ENCODE measurements around the gene UBE2L3. TPM values are rescaled to one million over a fixed set of nuclear protein-coding genes. Genes with fewer than 3 reads are reported as not detected.

UBE2L3 gene
- total RNA-seq, 1 donor from 2014 or later: 28.7 TPM

- DNase-seq (ENCODE audit: low read depth, low spot score): no peak
Observed at GRCh38 chr22:21669026-21669425, 101.5 kb downstream of the UBE2L3 start.

GRCh38 chr22:21672107-21672629 is 104.7 kb downstream of the UBE2L3 start:
- DNase-seq (ENCODE audit: low read depth, low spot score): no peak

Other genes starting within 250 kb of the UBE2L3 start
- under 0.01 and 0.04 TPM in 2 replicates for gene RIMBP3B, start 184.0 kb upstream of the UBE2L3 start, total RNA-seq
- gene HIC2, start 150.3 kb upstream of the UBE2L3 start, total RNA-seq: 2.4 and 2.7 TPM in 2 replicates
- 0.56 and 0.92 TPM in 2 replicates for gene TMEM191C, start 100.3 kb upstream of the UBE2L3 start, total RNA-seq
- gene RIMBP3C, start 16.3 kb upstream of the UBE2L3 start, total RNA-seq: 0.04 TPM in 1 of 2 replicates, not detected in the other
- 21.5 and 23.5 TPM in 2 replicates for gene YDJC, start 62.3 kb downstream of the UBE2L3 start, total RNA-seq
- 0.07 and 0.35 TPM in 2 replicates for gene CCDC116, start 65.0 kb downstream of the UBE2L3 start, total RNA-seq
- gene SDF2L1, start 74.6 kb downstream of the UBE2L3 start, total RNA-seq: 54.4 and 113 TPM in 2 replicates
- gene PPIL2, start 98.3 kb downstream of the UBE2L3 start, total RNA-seq: 19.3 and 22.6 TPM in 2 replicates
- gene YPEL1, start 168.1 kb downstream of the UBE2L3 start, total RNA-seq: 4.5 and 5.6 TPM in 2 replicates

Data from pulmonary artery endothelial cell (primary cell).